Measurements from ENCODE around the gene SLC35F4. TPM values are rescaled to one million over a fixed set of nuclear protein-coding genes. Genes with fewer than 3 reads are reported as not detected.

SLC35F4 gene
- total and polyA plus RNA-seq, 2 donors (not counting 1 experiment from before 2014, with no cell fraction given), result not detected

DNA sequence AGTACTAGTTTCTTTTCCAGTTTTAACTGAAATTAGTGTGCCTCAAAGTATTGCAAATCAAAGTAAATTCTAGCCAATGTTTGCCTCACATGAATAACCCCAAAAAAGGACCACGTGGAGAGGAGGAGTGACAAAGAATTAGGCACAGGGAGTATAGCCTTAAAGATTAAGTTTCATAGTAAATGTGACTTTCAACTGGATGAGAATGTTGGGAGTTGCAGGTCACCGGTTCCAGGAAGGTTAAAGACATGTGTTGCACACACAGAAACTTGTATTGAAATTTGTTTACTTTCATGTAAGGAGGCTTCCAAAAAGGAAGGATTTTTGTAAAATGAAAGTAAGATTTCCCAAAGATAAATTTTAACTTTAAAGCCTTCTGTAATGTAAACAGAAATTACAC, 283.1 kb downstream of the SLC35F4 start:
- Histone ChIP-seq H2AFZ (ENCODE audit: insufficient read depth, low read depth, low read length, poor library complexity, severe bottlenecking) (no peak overlapping the region), H3K4me2 (replicated peaks; ENCODE audit: low read depth, low read length, poor library complexity, severe bottlenecking) (no peak overlapping the region), H4K20me1 (ENCODE audit: control insufficient read depth, insufficient read depth, low read length, poor library complexity, severe bottlenecking) (no peaks in the 10 kb centered on the region), H3K36me3 (replicated peaks in 1 of 2; ENCODE audit: control extremely low read depth in 1 of 2, control insufficient read depth in 1 of 2, extremely low read depth in 1 of 2, insufficient read depth in 2 of 2, low read length in 1 of 2) (no peaks in the 10 kb centered on the region), H3K4me1 (ENCODE audit: control insufficient read depth in 2 of 2, insufficient read depth in 2 of 2, low read length in 2 of 2) (no peaks in the 10 kb centered on the region), H3K4me3 (ENCODE audit: control extremely low read depth in 1 of 5, extremely low read depth in 1 of 5, insufficient read depth in 1 of 5, low read depth in 2 of 5, low read length in 4 of 5) (no peak overlapping the region), H3K27ac (ENCODE audit: low read length in 2 of 2) (no peak overlapping the region), H3K27me3 (replicated peaks in 1 of 4; ENCODE audit: control extremely low read depth in 1 of 4, control insufficient read depth in 3 of 4, insufficient read depth in 4 of 4, low read length in 3 of 4) (no peaks in the 10 kb centered on the region), H3K79me2 (ENCODE audit: control insufficient read depth, insufficient read depth, low read length) (no peaks in the 10 kb centered on the region), H3K9me3 (ENCODE audit: control extremely low read depth in 1 of 3, control insufficient read depth in 2 of 3, insufficient read depth in 1 of 3, low read length in 2 of 3) (peaks cover 0 to 4% (median 0%) of the 10 kb centered on the region in 3 donors), H3K9ac (ENCODE audit: low read length) (no peak overlapping the region)
- ATAC-seq (ENCODE audit: low read depth), result no peak
- no CpG with 5 or more reads among the region's 2 CpGs for WGBS (ENCODE audit: insufficient coverage)
- H3K4me3 Mint-ChIP-seq, result no peak overlapping the region
- DNase-seq, result no peak
- no peaks in the 10 kb centered on the region for H3K27me3 Mint-ChIP-seq
- no peak overlapping the region for H3K27ac Mint-ChIP-seq
- peaks cover 4% of the 10 kb centered on the region for H3K9me3 Mint-ChIP-seq (ENCODE audit: insufficient read depth)
- intact Hi-C loops (cut with micrococcal nuclease), result no loop called here
- ChIA-PET POLR2A (no interaction called here), CTCF (no interaction called here)
- H3K4me1 Mint-ChIP-seq, result no peaks in the 10 kb centered on the region
- no peak for TF ChIP-seq CTCF (IDR thresholded peaks at IDR 0.05)
- no peak for TF ChIP-seq EZH2 (IDR thresholded peaks at IDR 0.05; ENCODE audit: borderline replicate concordance, insufficient read depth, low read depth, low read length, poor library complexity, severe bottlenecking)

GRCh38 chr14:57578801-57579200, 287.1 kb downstream of the SLC35F4 start:
- Mint-ChIP-seq H3K27ac (no peak overlapping the region), H3K4me1 (no peaks in the 10 kb centered on the region), H3K4me3 (no peak overlapping the region), H3K9me3 (ENCODE audit: insufficient read depth) (no peaks in the 10 kb centered on the region), H3K27me3 (no peaks in the 10 kb centered on the region)
- no peak overlapping the region for H3K4me2 ChIP-seq (replicated peaks; ENCODE audit: low read depth, low read length, poor library complexity, severe bottlenecking)
- peaks cover 0 to 2% (median 0%) of the 10 kb centered on the region in 3 donors for H3K9me3 ChIP-seq (ENCODE audit: control extremely low read depth in 1 of 3, control insufficient read depth in 2 of 3, insufficient read depth in 1 of 3, low read length in 2 of 3)
- no peak overlapping the region for H3K9ac ChIP-seq (ENCODE audit: low read length)
- ChIA-PET CTCF (no interaction called here), POLR2A (no interaction called here)
- H3K27ac ChIP-seq (ENCODE audit: low read length in 2 of 2), result no peak overlapping the region
- no peaks in the 10 kb centered on the region for H3K79me2 ChIP-seq (ENCODE audit: control insufficient read depth, insufficient read depth, low read length)
- no peak overlapping the region for H3K4me3 ChIP-seq (ENCODE audit: control extremely low read depth in 1 of 5, extremely low read depth in 1 of 5, insufficient read depth in 1 of 5, low read depth in 2 of 5, low read length in 4 of 5)
- no peak for TF ChIP-seq CTCF (IDR thresholded peaks at IDR 0.05)
- TF ChIP-seq EZH2 (IDR thresholded peaks at IDR 0.05; ENCODE audit: borderline replicate concordance, insufficient read depth, low read depth, low read length, poor library complexity, severe bottlenecking), result no peak
- no peak overlapping the region for H2AFZ ChIP-seq (ENCODE audit: insufficient read depth, low read depth, low read length, poor library complexity, severe bottlenecking)
- intact Hi-C loops (cut with micrococcal nuclease), result no loop called here
- no peaks in the 10 kb centered on the region for H3K27me3 ChIP-seq (replicated peaks in 1 of 4; ENCODE audit: control extremely low read depth in 1 of 4, control insufficient read depth in 3 of 4, insufficient read depth in 4 of 4, low read length in 3 of 4)
- no peaks in the 10 kb centered on the region for H4K20me1 ChIP-seq (ENCODE audit: control insufficient read depth, insufficient read depth, low read length, poor library complexity, severe bottlenecking)
- ATAC-seq (ENCODE audit: low read depth) (no peak), DNase-seq (no peak)
- H3K4me1 ChIP-seq (ENCODE audit: control insufficient read depth in 2 of 2, insufficient read depth in 2 of 2, low read length in 2 of 2), result no peaks in the 10 kb centered on the region
- H3K36me3 ChIP-seq (replicated peaks in 1 of 2; ENCODE audit: control extremely low read depth in 1 of 2, control insufficient read depth in 1 of 2, extremely low read depth in 1 of 2, insufficient read depth in 2 of 2, low read length in 1 of 2), result no peaks in the 10 kb centered on the region
- 50% methylated on average over 1 of the region's 4 CpGs for WGBS (ENCODE audit: insufficient coverage)
